NCI-H774 (cell line): ENCODE data around the gene ZHX3.

ENCODE experiments used
- DNase-seq: peaks from one replicate; lab custom pipeline; 2025; lab: John Stamatoyannopoulos, UW

ZHX3 gene

DNA sequence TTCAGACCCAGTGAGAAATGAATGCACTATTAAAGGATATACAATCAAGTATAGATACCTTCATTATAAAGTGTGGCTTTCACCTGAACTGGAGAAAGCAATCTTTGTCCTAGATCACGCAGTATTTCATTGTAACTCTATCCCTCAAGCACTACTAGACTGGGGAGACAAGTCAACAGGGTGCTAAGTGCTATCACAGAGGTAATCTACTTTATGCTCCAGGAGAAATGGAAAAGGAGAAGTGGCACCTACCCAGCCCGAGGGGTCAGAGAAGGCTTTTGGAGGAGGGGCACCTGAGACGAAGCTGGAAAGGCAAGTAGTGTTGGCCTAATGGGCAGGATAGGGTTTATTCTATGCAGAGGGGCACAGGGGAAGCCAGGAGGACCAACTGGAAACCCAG is 17.1 kb downstream of the ZHX3 start:
- no peak for DNase-seq

DNA sequence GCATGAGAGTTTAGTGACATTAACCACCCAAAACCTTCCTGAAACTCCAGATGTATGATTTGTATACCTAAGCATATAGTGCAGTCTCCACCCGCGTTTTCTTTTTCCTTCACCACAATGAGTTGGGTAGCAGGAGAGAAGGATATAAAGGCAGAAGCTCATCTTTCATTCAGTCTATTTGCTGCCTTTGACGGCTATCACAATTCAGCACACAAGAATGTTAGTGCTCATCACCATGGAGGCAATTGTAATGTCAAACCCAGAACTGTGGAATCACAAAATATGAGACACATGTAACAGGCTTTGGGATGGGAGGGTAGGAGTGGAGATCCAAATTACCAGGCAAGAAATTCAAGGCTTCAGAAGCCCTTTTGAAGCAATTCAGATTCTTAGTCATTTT is 17.6 kb downstream of the ZHX3 start:
- no peak for DNase-seq

DNA sequence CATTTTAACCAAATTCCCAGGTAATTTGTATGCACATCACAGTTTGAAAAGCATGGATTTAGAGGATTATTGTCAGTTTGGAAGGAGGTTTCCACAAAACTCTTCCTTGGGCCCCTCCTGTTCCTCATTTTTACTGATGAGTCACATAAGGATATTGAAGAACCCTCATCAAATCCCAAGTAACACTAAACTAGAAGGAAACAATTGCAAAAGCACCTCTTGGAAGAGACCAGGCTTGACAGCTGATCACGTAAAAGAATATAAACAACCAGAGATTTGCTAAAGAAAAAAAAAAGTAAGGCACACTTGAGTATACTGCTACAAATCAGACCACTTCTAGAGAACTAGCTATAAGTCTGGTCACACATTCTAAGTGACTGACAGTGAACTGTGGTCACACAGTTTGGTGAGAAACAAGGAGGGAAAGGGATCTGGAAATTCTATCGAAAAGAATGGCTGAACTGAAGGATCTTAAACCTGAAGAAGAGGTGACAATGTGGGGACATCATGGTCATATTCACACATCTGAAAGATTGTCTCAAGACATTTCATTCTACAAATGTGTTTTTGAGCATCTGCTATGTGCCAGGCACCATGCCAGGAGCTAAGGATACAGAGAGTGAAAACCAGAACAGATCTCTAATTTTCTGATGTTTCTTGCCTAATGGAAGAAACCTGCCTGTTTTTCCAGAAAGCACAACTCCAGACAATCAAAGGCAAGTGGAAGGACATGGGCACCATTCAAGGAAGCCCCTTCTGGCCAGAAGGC is 24.1 kb downstream of the ZHX3 start:
- no peak for DNase-seq

DNA sequence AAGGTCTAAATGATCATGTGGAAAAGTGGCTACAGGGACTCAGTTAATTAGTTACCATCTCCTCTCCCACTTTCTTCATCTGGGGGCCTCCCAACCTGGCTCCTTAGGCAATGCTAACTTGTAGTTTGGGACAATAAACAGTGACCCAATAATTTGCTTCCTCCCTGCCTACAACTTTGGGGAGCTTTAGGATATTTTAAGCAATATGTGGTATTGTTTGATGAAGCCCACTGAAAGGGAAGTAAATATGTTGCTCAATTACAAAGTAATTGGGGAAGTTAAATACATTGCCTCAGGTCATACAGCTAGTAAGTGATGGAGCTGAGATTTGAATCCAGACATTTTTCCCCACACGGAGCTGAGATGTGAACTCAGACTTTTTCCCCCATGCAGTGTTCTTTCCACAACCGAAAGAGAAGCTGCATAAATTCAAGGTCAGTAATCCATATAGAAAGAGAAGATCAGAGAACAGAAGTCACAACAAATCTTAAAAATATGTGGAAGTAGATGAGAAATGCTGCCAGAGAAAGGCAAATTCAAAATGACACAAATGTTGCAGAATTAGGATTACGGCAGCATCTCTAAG is 26.6 kb downstream of the ZHX3 start:
- DNase-seq = no peak

DNA sequence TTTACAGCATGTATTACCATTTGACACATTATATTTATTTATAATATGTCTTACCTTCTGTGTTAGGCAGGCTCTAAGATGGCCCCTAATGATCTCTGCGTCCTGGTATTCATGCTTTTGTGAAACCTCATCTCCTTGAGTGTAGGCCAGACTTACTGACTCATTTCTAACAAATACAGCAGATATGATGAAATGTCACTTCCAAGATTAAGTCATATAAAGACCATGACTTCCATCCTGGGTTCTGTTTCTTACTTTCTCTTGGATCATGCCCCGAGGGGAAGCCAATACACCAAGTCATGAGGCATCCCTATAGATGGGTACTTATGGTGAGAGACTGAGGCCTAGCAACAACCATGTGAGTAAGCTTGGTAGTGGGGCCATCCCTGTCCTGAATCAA is 30.2 kb downstream of the ZHX3 start:
- DNase-seq = no peak

DNA sequence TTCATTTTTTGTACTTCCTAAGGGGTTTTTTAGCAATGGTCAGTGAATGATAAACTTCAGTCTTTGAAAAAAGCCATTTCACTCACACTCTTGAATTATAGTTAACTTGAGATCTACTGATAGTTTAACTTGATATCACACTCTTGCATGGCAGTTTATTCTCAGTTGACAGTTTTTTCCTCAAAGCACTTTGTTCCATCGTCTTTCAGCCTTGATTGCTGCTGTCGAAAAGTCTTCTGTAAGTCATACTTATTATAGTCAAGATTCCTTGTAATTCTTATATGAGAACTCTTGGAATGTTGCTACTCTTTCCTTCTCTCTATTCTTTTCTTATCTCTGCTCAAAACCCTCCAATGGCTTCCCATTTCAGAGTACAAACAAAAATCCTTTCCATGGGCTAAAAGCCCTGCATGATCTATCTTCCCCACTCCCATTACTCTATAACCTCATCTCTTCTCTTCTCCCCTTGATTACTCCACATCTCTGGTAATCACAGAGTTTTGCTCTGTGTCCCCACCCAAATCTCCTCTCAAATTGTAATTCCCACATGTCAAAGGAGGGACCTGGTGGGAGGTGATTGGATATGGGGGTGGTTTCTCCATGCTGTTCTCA is 31.2 kb downstream of the ZHX3 start:
- DNase-seq = no peak

DNA sequence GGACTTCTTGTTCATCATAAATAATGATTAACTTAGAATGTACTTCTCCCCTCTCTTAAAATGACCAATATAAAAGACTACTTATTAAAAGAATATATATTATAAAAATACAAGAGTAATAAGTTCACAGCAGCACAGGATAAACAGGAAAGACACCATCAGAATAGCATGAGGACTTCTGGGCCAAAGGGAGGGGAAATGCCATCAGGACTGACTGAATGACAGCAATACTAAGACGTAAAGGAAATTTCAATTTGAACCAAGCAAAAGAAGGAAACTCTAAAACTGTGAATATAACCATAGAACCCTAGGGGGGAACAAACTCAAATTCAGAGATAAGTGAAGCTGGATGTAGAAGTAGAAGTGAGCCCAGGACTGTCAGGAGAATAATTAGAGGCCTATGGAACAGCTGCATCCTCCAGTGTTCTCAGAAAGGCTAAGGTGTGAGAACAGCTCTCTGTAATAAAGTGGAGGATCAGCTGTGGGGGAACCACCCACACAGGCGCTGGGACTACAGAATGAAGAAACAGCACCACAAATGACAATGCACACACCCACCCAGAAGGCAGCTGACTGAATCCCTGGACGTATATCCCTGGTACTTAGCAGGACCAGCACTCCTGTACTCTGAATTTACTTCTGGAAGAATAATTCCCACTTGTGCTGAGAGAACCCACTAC is 37.8 kb downstream of the ZHX3 start:
- DNase-seq = no peak

DNA sequence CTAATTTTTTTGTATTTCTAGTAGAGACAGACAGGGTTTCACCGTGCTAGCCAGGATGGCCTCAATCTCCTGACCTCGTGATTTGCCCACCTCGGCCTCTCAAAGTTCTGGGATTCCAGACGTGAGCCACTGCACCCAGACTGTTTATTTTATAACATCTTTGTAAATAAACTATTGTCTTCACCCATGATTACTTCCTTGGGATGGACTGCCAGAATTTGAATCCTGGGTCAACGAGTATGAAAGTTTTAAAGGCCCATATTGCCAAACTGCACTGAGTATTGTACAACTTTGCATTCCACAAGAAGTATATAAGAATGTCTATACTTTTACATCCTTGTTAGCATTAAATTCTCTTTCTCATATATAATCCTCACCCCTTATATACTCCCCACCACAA is 38.6 kb downstream of the ZHX3 start:
- no peak for DNase-seq

DNA sequence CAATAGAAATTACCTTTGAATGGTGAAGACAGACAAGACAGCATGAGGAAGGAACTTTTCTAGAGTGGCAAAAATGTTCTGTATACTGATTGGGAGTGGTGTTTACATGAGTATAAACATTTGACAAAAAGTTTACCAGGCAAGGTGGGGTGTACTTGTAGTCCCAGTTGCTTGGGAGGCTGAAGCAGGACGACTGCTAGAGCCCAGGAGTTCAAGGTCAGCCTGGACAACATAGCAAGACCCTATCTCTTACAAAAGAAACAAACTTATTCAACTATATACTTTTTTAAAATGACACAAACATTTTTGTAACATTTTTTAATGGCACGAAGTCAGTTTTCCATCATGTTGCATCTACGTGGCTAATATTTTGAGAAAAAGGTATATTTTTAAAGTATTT is 40.5 kb downstream of the ZHX3 start:
- DNase-seq = no peak

DNA sequence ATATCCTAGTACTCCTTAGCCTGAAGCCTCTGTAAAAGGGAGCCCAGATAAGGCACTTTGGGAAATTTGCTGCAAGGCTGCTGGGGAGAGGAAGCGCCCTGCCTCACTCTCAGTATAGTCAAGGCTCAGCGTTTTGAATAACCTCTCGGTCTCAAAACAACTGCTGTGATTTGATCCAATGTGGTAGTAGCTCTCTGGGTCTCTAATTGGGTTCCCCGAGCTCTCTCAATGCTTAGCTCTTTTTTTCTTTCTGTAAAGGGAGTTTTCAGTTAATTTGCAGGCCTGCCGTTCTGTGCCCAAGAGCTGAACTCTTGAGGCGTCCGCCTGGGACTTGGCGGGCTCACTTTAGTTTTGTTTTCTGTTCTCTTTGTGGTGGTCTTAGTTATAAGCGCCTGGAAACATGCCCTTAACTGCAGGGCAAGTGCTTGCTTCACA is 41.2 kb downstream of the ZHX3 start:
- no peak for DNase-seq

DNA sequence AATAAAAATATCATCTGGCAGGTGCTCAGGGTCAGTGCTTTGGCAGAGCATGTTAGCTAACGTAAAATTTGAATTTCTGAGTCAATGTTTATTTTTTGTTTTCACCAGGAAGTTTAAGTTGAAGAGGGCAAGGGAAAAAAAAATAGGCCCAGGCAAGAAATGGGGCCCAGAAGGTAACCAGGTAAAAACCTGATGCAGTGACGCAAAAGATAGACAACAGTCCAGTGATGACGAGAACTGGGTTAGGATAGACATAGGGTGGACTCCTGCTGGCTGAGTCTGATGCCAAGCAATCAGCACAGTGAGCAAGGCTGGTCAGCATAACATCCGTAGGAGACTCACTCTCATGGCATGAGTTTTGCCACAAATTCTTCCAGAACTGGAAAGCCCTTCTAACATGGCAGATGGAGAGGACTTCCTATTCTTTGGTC is 42.2 kb downstream of the ZHX3 start:
- no peak for DNase-seq

DNA sequence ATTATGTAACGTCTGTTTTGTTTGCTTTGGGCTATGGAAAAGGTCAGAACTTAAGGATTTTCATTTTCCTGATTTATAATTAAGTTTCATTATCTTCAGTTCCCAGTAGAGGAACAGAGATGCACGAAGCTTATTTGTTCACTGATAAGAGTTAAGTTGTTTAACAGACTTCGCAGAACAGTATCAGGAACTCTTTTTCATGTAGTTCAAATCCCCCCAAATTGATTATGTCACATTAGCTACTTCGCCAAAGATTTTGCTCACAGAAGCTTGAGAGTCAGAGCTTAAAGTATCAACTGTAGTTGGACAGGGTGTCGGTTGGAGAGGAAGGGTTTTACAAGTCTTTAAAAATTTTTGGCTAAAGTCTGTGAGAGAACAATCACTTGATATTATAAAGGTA is 43.4 kb downstream of the ZHX3 start:
- DNase-seq = no peak

DNA sequence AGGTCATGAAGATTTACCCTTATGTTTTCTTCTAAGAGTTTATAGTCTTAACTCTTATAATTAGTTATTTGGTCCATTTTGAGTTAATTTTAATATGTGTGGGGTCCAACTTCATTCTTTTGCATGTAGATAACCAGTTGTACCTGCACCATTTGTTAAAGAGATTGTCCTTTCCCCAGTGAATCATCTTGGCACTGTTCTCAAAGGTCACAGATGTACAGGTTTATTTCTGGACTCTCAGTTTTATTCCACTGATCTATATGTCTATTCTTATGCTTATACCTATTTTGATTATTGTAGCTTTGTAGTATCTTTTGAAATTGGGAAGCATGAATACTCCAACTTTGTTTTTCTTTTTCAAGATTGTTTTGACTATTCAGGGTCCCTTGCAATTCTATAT is 44.1 kb downstream of the ZHX3 start:
- no peak for DNase-seq

DNA sequence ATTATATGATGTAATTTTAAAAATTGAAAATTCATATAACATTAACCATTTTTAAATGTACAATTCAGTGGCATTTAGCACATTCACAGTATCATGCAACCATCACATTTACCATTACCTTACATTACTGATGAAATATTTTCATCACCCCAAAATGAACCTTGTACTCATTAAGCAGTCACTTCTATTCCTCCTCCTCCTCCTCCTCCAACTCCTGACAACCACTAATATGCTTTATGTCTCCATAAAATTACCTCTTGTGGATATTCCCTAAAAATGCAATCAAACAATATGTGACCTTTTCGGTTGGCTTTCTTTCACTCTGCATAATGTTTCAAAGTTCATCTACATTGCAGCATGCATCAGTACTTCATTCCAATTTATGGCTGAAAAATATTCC is 45.2 kb downstream of the ZHX3 start:
- DNase-seq = no peak

DNA sequence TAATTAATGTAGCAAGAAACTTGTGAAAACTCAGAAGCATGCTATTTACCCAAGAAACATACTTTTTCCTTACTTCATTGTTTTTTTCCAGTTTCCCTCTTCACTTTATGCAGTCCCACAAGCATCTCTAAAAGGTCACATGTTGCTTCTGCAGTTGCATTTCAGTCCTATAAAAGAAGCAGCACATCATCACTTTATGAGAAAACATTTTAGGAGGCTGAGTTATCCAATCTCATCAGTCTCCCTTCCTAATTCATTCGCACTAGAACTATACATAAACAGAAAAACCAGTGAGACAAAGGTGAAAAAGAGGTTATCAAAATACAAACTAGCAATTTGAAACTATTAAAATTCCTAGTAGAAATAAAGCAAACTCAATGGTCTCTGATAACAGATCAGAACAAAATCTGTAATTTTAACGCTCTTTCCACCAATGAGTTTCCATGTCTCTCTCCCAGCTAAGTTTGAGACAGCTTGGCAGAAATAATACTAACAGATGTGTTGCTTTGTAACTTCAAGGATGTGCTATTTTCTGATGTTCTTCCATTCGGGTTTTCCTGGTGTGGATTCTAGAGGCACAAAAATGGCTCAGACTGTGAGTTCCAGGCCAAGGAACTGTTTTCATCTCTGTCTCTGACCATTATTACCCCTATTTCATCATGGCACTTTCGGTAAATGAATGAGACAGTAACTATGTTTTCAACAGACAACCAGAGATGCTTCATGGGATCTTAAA is 48.4 kb downstream of the ZHX3 start:
- no peak for DNase-seq

DNA sequence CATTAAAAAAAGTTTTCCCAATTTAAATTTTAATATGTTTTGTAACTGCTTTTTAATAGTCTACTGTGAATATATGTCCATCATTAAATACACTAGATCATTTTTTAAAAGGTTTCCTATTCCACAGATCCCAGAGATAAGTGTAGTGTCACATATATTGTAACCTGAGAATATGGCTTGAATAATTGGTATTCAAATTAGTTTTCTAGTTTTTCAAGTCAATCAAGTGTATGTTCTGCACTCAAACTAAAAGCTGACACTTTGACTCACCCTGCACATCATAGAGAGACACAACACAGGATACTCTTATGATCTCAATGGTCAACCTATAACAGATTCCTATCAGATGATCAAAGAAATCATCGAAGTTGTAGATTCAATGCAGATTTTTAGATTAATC is 49.1 kb downstream of the ZHX3 start:
- no peak for DNase-seq

DNA sequence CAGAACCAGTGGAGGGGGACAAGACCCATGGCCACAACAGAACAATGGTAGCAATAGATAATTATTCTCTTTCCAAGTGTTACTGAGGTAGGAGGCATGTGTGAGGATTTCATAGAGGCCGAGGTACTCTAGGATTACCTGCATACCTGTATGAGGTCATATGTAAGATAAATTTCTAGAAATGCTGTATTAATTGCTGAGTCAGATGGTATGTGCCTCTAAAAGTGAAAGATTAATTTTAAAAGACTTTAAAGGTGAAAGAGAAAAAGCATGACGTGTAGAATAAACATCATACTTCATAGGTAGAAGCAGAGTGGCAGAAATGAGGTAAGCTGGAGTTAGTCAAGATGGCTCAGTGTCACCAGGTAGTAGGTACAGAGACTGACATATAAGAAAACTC is 51.6 kb downstream of the ZHX3 start:
- no peak for DNase-seq

DNA sequence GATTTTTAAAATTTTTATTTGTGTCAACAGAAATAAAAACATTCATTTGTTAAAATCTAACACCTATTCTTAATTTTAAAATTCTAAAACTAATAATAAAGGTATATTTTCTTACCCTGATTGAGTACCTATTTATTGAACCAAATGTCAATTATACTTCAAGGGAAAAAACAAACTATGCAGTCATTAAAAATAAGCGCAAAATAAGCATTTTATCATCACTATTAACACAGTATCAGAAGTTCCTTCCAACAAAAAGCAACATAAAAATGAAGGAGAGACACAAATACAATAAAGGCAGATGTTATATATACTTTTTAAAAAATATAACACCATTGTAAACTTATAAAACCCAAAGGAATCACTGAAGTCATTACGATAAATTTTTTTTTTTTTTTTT is 52.7 kb downstream of the ZHX3 start:
- DNase-seq = no peak

DNA sequence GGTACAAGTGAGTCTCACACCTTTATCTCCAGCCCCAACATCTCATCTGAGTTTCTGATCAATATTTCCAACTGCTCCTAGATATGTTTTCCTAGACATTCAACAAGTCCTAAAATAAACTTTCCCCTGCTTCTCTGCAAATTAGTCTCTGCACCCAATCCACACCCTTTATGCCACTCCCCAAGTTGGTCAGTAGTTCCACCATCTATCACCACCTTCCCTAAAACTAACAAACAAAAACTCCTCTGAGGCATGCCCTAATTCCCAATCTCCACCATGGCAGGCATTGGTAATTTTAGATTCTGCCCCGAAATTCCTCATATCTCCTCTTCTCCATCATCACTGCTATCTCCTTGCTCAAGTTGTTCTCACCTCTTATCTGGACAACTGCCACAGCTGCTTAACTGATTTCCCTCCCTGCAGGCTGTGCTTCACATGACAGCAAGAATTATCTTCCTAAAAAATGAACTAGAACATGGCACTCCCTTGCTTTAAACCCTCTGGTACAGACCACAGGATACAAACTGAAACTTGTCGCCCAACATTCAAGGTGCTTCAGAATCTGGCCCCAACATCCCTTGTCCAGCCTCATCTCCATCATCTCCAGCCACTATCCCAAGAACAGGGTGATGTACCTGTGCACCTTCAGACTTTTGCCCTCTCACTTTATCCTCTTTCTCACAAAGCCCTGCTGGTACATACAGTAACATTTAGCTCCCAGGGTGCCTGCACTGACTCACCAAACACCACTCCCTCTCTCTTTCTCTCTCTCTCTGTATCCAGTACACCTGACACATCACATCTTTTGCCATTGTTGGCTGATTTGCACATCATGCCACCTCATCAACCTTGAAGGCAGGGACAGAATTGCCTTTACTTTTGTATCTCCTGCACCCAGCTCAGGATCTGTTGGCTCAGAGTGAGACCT is 55.5 kb downstream of the ZHX3 start:
- DNase-seq = no peak

DNA sequence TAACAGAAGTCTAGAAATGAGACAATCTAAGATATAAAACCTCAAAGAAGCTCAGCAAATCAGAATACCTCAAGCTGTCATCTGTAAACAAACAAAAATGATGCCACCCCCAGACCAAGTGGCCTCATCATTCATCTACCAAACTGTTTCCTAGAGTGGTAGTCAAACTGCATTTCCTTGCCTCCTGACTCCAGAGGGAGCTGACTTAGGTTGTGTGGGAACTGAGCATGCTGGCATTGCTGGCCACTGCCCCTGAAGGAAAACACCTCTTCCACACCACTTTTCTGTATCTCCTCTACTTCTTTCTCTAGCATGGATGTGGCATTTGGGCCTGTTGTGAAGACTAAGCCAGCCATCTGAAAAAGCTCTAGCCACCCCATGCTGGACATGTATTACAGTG is 56.3 kb downstream of the ZHX3 start:
- no peak for DNase-seq

DNA sequence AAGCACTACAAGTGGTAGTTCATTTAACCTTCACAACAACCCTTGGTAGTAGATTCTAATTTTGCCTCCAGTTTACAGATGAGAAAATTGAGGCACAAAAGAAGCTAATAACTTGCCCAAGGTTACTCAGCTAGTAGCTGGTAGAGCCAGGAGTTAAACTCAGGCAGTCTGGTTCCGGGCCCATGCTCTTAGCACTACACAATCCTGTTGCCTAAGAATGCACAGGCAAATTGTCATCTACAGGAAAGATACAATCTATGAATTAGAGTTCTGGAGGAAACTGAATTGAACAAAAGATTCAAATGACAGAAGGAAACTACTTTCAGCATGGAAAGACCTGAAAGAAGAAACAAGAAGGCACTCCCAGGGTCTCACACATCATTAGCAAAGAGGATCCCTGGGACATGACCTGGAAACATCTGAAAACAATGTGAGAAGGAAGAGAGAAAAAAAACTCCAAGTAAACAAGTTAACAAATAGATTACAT is 56.8 kb downstream of the ZHX3 start:
- no peak for DNase-seq
